Measurements from ENCODE around the gene ATP6V0E1. TPM values are rescaled to one million over a fixed set of nuclear protein-coding genes. Genes with fewer than 3 reads are reported as not detected.
"Not testable (repeated sequence)": the region's sequence is repeated elsewhere in the genome, so short reads cannot be mapped to it uniquely, and the experiment has no call there.

Gene ATP6V0E1
- total and polyA plus RNA-seq, 8 donors: 18.0 to 328 (median 133) TPM

GRCh38 chr5:173065155-173065554 is 81.6 kb downstream of the ATP6V0E1 start:
- Histone ChIP-seq H3K36me3 (peaks cover 0 to 3% (median 0%) of the 10 kb centered on the region in 4 donors), H3K27me3 (no peaks in the 10 kb centered on the region), H3K27ac (no peak overlapping the region), H3K9me3 (no peaks in the 10 kb centered on the region), H3K4me1 (peaks cover 0 to 77% (median 34%) of the 10 kb centered on the region in 4 donors), H3K4me3 (no peak overlapping the region)
- no peak for DNase-seq
- intact Hi-C loops (cut with DNase I; ENCODE audit: low total_unique reads): no loop called here
- TF ChIP-seq EP300 (IDR thresholded peaks at IDR 0.05) (no peak), POLR2AphosphoS5 (IDR thresholded peaks at IDR 0.05) (no peak), CTCF (IDR thresholded peaks at IDR 0.05) (no peak), POLR2A (IDR thresholded peaks at IDR 0.05) (no peak)

- Histone ChIP-seq H3K4me3 (no peak overlapping the region), H3K4me1 (peaks cover 0 to 74% (median 31%) of the 10 kb centered on the region in 4 donors), H3K27me3 (no peaks in the 10 kb centered on the region), H3K36me3 (no peaks in the 10 kb centered on the region), H3K9me3 (no peaks in the 10 kb centered on the region), H3K27ac (no peak overlapping the region)
- DNase-seq: no peak
- WGBS, 5 donors: 70 to 89% (median 82%) methylated on average over 7 of the region's 7 CpGs
- intact Hi-C loops (cut with DNase I; ENCODE audit: low total_unique reads): no loop called here
- no peak for TF ChIP-seq EP300 (IDR thresholded peaks at IDR 0.05)
- no peak for TF ChIP-seq POLR2AphosphoS5 (IDR thresholded peaks at IDR 0.05)
- TF ChIP-seq POLR2A (IDR thresholded peaks at IDR 0.05): no peak
- no peak for TF ChIP-seq CTCF (IDR thresholded peaks at IDR 0.05)
These were observed 86.1 kb downstream of the ATP6V0E1 start for GRCh38 chr5:173069671-173070070.

DNA sequence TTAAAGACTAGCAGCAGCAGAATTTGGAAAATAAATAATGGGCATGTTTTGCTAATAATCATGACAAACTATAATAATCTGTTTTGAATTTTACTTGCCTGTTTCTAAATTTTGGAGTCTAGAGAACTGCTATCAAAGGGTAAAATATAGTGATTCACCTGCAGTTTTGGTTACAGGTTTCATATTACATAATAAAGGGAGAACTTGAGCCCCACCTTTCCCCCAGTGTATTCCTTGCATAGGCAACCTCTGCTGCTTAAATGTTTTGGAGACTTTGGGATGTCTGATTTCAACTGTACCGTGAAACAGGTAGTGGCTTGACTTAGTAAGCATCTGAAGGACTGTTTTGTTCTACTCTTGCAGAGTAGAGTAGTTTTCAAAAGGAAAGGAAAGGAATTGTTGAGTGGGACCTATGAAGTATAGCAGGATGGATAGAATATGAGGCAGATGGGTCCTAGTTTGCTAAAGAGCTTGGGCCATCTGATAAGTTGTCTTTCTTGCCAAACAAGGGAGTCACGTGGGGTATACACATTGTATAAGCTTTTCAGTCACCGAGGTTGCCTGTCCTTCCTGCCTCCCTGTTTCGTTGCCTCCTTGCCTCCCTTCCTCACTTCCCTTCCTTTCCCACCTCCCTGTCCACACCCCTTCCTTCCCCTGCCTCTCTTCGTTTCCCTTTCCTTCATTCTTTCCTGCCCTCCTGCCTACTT is 91.7 kb downstream of the ATP6V0E1 start:
- intact Hi-C loops (cut with DNase I; ENCODE audit: low total_unique reads): no loop called here
- Histone ChIP-seq H3K27ac (no peak overlapping the region), H3K4me1 (peaks cover 0 to 67% (median 31%) of the 10 kb centered on the region in 4 donors), H3K27me3 (no peaks in the 10 kb centered on the region), H3K36me3 (no peaks in the 10 kb centered on the region), H3K9me3 (no peaks in the 10 kb centered on the region), H3K4me3 (no peak overlapping the region)
- 78 to 96% (median 87%) methylated on average over 5 of the region's 5 CpGs for WGBS, 5 donors
- no peak for DNase-seq
- no peak for TF ChIP-seq POLR2A (IDR thresholded peaks at IDR 0.05)
- TF ChIP-seq CTCF (IDR thresholded peaks at IDR 0.05): no peak
- TF ChIP-seq EP300 (IDR thresholded peaks at IDR 0.05): no peak
- TF ChIP-seq POLR2AphosphoS5 (IDR thresholded peaks at IDR 0.05): no peak

- Histone ChIP-seq H3K4me3 (no peak overlapping the region), H3K27ac (no peak overlapping the region), H3K4me1 (peaks cover 0 to 68% (median 33%) of the 10 kb centered on the region in 4 donors), H3K27me3 (no peaks in the 10 kb centered on the region), H3K9me3 (no peaks in the 10 kb centered on the region), H3K36me3 (peaks cover 0 to 5% (median 3%) of the 10 kb centered on the region in 4 donors)
- TF ChIP-seq POLR2AphosphoS5 (IDR thresholded peaks at IDR 0.05) (no peak), EP300 (IDR thresholded peaks at IDR 0.05) (no peak), POLR2A (IDR thresholded peaks at IDR 0.05) (no peak), CTCF (IDR thresholded peaks at IDR 0.05) (no peak)
- intact Hi-C loops (cut with DNase I; ENCODE audit: low total_unique reads): no loop called here
- no peak for DNase-seq
- 94 to 99% (median 96%) methylated on average over 5 of the region's 5 CpGs for WGBS, 5 donors
These were observed 92.4 kb downstream of the ATP6V0E1 start for GRCh38 chr5:173075970-173076369.

DNA sequence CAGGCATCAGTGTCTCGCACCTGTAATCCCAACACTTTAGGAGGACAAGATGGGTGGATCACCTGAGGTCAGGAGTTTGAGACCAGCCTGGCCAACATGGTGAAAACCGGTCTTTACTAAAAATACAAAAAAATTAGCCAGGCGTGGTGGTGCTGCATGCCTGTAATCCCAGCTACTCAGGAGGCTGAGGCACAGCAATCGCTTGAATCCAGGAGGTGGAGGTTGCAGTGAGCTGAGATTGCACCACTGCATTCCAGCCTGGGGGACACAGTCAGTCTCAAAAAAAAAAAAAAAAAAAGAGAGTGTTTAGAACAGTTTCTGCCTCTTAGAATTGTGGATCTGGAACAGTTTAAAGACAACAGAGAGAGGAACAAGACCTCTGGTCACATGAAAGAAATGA is 92.9 kb downstream of the ATP6V0E1 start:
- H3K36me3 ChIP-seq: peaks cover 3 to 10% (median 8%) of the 10 kb centered on the region in 4 donors
- 95 to 99% (median 97%) methylated on average over 4 of the region's 4 CpGs for WGBS, 5 donors
- intact Hi-C loops (cut with DNase I; ENCODE audit: low total_unique reads); H3K4me3 ChIP-seq; DNase-seq; H3K27me3 ChIP-seq; H3K27ac ChIP-seq; H3K9me3 ChIP-seq: not testable (repeated sequence)
- peaks cover 0 to 65% (median 33%) of the 10 kb centered on the region in 4 donors for H3K4me1 ChIP-seq

All from stomach (tissue), 9 donors.